Gastrocnemius medialis (tissue), 4 donors: ENCODE measurements around the gene MTARC1. TPM values are rescaled to one million over a fixed set of nuclear protein-coding genes. Genes with fewer than 3 reads are reported as not detected.

ENCODE experiments used
- ATAC-seq, 2 donors: fragments of 150-250 bp; one replicate each; pipeline ENCODE4 v1.9.1; 2016
- DNase-seq, 2 donors: peaks; one replicate each; pipeline ENCODE4 v3.0.0-alpha.2; 2019
- H3K27ac ChIP-seq, 4 donors: fragments of 200-600 bp; sonication (generic); 1 replicate in 1 of 4; 2 replicates in 3 of 4; pipeline ENCODE4 v1.5.1; 2016 to 2018; ENCODE audit warnings: mild to moderate bottlenecking in 2 of 4, moderate library complexity in 1 of 4
- H3K27me3 ChIP-seq, 3 donors: fragments of 200-600 bp; sonication (generic) in 2 of 3; 1 replicate in 1 of 3; 2 replicates in 2 of 3; pipeline versions ENCODE4 v1.5.1 to v1.6.0; 2016 to 2019; ENCODE audit warnings: mild to moderate bottlenecking in 1 of 3, moderate library complexity in 1 of 3
- H3K36me3 ChIP-seq, 2 donors: fragments of 200-600 bp; sonication (generic) in 1 of 2; one replicate each; pipeline ENCODE4 v1.5.1; 2017 to 2018
- H3K4me1 ChIP-seq, 2 donors: fragments of 200-600 bp; sonication (generic) in 1 of 2; one replicate each; pipeline ENCODE4 v1.5.1; 2016 to 2017; ENCODE audit warnings: mild to moderate bottlenecking in 2 of 2
- H3K4me3 ChIP-seq, 4 donors: fragments of 200-600 bp; sonication (generic) in 3 of 4; 1 replicate in 1 of 4; 2 replicates in 3 of 4; pipeline ENCODE4 v1.5.1; 2016 to 2019; ENCODE audit warnings: mild to moderate bottlenecking in 2 of 4
- H3K9me3 ChIP-seq, 3 donors: fragments of 200-600 bp; sonication (generic) in 2 of 3; 1 replicate in 1 of 3; 2 replicates in 2 of 3; pipeline ENCODE4 v1.5.1; 2016 to 2019
- CTCF ChIP-seq, 5 experiments: fragments of 450-650 bp in 3 of 5; fragments of 200-600 bp in 2 of 5; sonication (generic) in 2 of 5; IDR thresholded peaks in 4 of 5; conservative IDR thresholded peaks in 1 of 5; 1 replicate in 4 of 5; 2 replicates in 1 of 5; pipeline ENCODE4 v1.5.1; 2016 to 2019; ENCODE audit warnings: antibody characterized with exemption in 5 of 5, mild to moderate bottlenecking in 3 of 5, moderate library complexity in 3 of 5
- POLR2A ChIP-seq, 2 donors: fragments of 450-650 bp; IDR thresholded peaks; one replicate each; pipeline ENCODE4 v1.6.1; 2017; ENCODE audit warnings: antibody characterized with exemption in 2 of 2, mild to moderate bottlenecking in 2 of 2, moderate library complexity in 2 of 2
- in situ Hi-C, 4 donors: fragments of 200-750 bp; cut with MboI; loops; one replicate each; pipeline versions ENCODE4 v1.15.0 to v1.8.0; 2017; ENCODE audit warnings: low sequenced_read_pairs in 4 of 4
- intact Hi-C: fragments of 100-400 bp; cut with DNase I; formaldehyde crosslinking; loops from one replicate; pipeline ENCODE4 v1.15.1; 2023; ENCODE audit warnings: low total_unique reads
- total RNA-seq, 4 donors: library from RNA; depleted of rRNA; stranded (reverse); fragments of >200 nt; gene quantifications; one replicate each; pipeline versions ENCODE4 v1.1.0 to v1.2.3, GENCODE V29; 2016

Gene MTARC1
- total RNA-seq, 4 donors from 2014 or later = 1.2 to 2.9 (median 1.3) TPM

GRCh38 chr1:220809704-220810103, 23.0 kb downstream of the MTARC1 start:
- TF ChIP-seq CTCF (IDR thresholded peaks at IDR 0.05 in 4 of 5, conservative IDR thresholded peaks at IDR 0.05 in 1 of 5) = no peak
- TF ChIP-seq POLR2A (IDR thresholded peaks at IDR 0.05) = no peak
- intact Hi-C loops (loop anchor here (1.0 to 5.0 kb wide), 3 partner anchors 73 to 628 kb away; no protein-coding TSS in a partner anchor), in situ Hi-C loops (loop anchor here in 3 of 4 donors (10.0 to 25.0 kb wide), 4 partner anchors 65 to 628 kb away; partner anchors contain the start of gene HLX (in 1 of the 3))
- ATAC-seq (no peak), DNase-seq (no peak)
- Histone ChIP-seq H3K4me1 (no peaks in the 10 kb centered on the region), H3K9me3 (no peaks in the 10 kb centered on the region), H3K27ac (no peak overlapping the region), H3K36me3 (no peaks in the 10 kb centered on the region), H3K27me3 (no peaks in the 10 kb centered on the region), H3K4me3 (no peak overlapping the region)

- DNase-seq (peak; percentile 48 to 62), ATAC-seq (peak; percentile 69 to 82)
- in situ Hi-C loops (loop anchor here in 3 of 4 donors (10.0 to 25.0 kb wide), 3 partner anchors 65 to 627 kb away; partner anchors contain the start of gene HLX (in 1 of the 3)), intact Hi-C loops (loop anchor here (1.0 to 5.0 kb wide), 3 partner anchors 72 to 627 kb away; no protein-coding TSS in a partner anchor)
- Histone ChIP-seq H3K9me3 (no peaks in the 10 kb centered on the region), H3K4me1 (no peaks in the 10 kb centered on the region), H3K27ac (no peak overlapping the region), H3K27me3 (no peaks in the 10 kb centered on the region), H3K4me3 (no peak overlapping the region), H3K36me3 (no peaks in the 10 kb centered on the region)
- TF ChIP-seq CTCF (IDR thresholded peaks at IDR 0.05 in 4 of 5, conservative IDR thresholded peaks at IDR 0.05 in 1 of 5) (peak; percentile 72 to 86 (median 81)), POLR2A (IDR thresholded peaks at IDR 0.05) (no peak)
These were observed 23.5 kb downstream of the MTARC1 start for GRCh38 chr1:220810179-220810653.

GRCh38 chr1:220810963-220811362, 24.2 kb downstream of the MTARC1 start:
- in situ Hi-C loops = loop anchor here in 3 of 4 donors (10.0 to 25.0 kb wide), 3 partner anchors 64 to 626 kb away; partner anchors contain the start of gene HLX (in 1 of the 3)
- no peak overlapping the region for H3K27ac ChIP-seq
- no peaks in the 10 kb centered on the region for H3K9me3 ChIP-seq
- no peaks in the 10 kb centered on the region for H3K4me1 ChIP-seq
- H3K27me3 ChIP-seq = no peaks in the 10 kb centered on the region
- H3K4me3 ChIP-seq = no peak overlapping the region
- no peaks in the 10 kb centered on the region for H3K36me3 ChIP-seq
- no peak for TF ChIP-seq CTCF (IDR thresholded peaks at IDR 0.05 in 4 of 5, conservative IDR thresholded peaks at IDR 0.05 in 1 of 5)
- no peak for TF ChIP-seq POLR2A (IDR thresholded peaks at IDR 0.05)
- ATAC-seq (no peak), DNase-seq (no peak)
- intact Hi-C loops = loop anchor here (1.0 to 5.0 kb wide), 3 partner anchors 71 to 626 kb away; no protein-coding TSS in a partner anchor

- DNase-seq (no peak), ATAC-seq (no peak)
- TF ChIP-seq CTCF (IDR thresholded peaks at IDR 0.05 in 4 of 5, conservative IDR thresholded peaks at IDR 0.05 in 1 of 5) = no peak
- no peak for TF ChIP-seq POLR2A (IDR thresholded peaks at IDR 0.05)
- Histone ChIP-seq H3K4me3 (no peak overlapping the region), H3K9me3 (no peaks in the 10 kb centered on the region), H3K27me3 (no peaks in the 10 kb centered on the region), H3K4me1 (no peaks in the 10 kb centered on the region), H3K36me3 (no peaks in the 10 kb centered on the region), H3K27ac (no peak overlapping the region)
- in situ Hi-C loops (loop anchor here in 3 of 4 donors (10.0 to 25.0 kb wide), 3 partner anchors 63 to 626 kb away; partner anchors contain the start of gene HLX (in 1 of the 3)), intact Hi-C loops (loop anchor here (5.0 kb wide), 2 partner anchors 71 to 626 kb away; no protein-coding TSS in a partner anchor)
These were observed 25.0 kb downstream of the MTARC1 start for GRCh38 chr1:220811695-220812094.
